Cardiac muscle cell (in vitro differentiated cells and primary cell): ENCODE results near the gene AURKAIP1. TPM values are rescaled to one million over a fixed set of nuclear protein-coding genes. Genes with fewer than 3 reads are reported as not detected.

Experiments
- DNase-seq, 2 donors: peaks; one replicate each; pipeline versions ENCODE4 v3.0.0 to v3.0.0-alpha.2; 2010 to 2017; ENCODE audit warnings: low read depth in 1 of 2, low spot score in 1 of 2
- H3K27ac ChIP-seq: fragments of 200-600 bp; sonication (generic); 2 replicates; pipeline ENCODE4 v1.5.1; 2016
- H3K27me3 ChIP-seq: fragments of 200-600 bp; sonication (generic); 2 replicates; pipeline ENCODE4 v1.6.0; 2016; ENCODE audit warnings: control low read depth
- H3K36me3 ChIP-seq: fragments of 200-600 bp; sonication (generic); 2 replicates; pipeline ENCODE4 v1.5.1; 2016; ENCODE audit warnings: control low read depth
- H3K4me1 ChIP-seq: fragments of 200-600 bp; sonication (generic); 2 replicates; pipeline ENCODE4 v1.8.1; 2017; ENCODE audit warnings: low read depth, mild to moderate bottlenecking, mixed run types
- H3K4me3 ChIP-seq: fragments of 200-600 bp; sonication (generic); 2 replicates; pipeline ENCODE4 v1.5.1; 2016; ENCODE audit warnings: mild to moderate bottlenecking
- H3K9me3 ChIP-seq: fragments of 200-600 bp; sonication (generic); 2 replicates; pipeline ENCODE4 v1.5.1; 2017; ENCODE audit warnings: low read depth, mild to moderate bottlenecking, control low read depth
- polyA plus RNA-seq: library from polyadenylated mRNA; unstranded; fragments of >200 nt; fragmentation: Nextera tagmentation; extraction: Ambion mirVana; gene quantifications from 2 replicates; pipeline ENCODE4 v1.2.1, GENCODE V29; 2016
- total RNA-seq: library from RNA; depleted of rRNA; stranded (reverse); fragments of >200 nt; gene quantifications from 2 replicates; pipeline ENCODE4 v1.2.3, GENCODE V29; 2016
- TF ChIP-seq, protein P1 (sequence below): IDR thresholded peaks from 2 replicates; pipeline ENCODE4 v1.5.1; 2012; ENCODE audit warnings: low read depth, mild to moderate bottlenecking, low read length

AURKAIP1 gene
- total and polyA plus RNA-seq, 2 experiments from 2014 or later: 235 to 305 TPM

DNA sequence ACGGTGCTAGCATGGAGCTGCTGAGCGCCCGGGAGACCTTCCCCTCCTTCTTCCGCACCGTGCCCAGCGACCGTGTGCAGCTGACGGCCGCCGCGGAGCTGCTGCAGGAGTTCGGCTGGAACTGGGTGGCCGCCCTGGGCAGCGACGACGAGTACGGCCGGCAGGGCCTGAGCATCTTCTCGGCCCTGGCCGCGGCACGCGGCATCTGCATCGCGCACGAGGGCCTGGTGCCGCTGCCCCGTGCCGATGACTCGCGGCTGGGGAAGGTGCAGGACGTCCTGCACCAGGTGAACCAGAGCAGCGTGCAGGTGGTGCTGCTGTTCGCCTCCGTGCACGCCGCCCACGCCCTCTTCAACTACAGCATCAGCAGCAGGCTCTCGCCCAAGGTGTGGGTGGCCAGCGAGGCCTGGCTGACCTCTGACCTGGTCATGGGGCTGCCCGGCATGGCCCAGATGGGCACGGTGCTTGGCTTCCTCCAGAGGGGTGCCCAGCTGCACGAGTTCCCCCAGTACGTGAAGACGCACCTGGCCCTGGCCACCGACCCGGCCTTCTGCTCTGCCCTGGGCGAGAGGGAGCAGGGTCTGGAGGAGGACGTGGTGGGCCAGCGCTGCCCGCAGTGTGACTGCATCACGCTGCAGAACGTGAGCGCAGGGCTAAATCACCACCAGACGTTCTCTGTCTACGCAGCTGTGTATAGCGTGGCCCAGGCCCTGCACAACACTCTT, 42.8 kb downstream of the AURKAIP1 start:
- no peaks in the 10 kb centered on the region for H3K27me3 ChIP-seq
- no peak for DNase-seq
- no peaks in the 10 kb centered on the region for H3K9me3 ChIP-seq
- H3K4me3 ChIP-seq: no peak overlapping the region
- no peaks in the 10 kb centered on the region for H3K4me1 ChIP-seq
- TF ChIP-seq, protein P1, sequence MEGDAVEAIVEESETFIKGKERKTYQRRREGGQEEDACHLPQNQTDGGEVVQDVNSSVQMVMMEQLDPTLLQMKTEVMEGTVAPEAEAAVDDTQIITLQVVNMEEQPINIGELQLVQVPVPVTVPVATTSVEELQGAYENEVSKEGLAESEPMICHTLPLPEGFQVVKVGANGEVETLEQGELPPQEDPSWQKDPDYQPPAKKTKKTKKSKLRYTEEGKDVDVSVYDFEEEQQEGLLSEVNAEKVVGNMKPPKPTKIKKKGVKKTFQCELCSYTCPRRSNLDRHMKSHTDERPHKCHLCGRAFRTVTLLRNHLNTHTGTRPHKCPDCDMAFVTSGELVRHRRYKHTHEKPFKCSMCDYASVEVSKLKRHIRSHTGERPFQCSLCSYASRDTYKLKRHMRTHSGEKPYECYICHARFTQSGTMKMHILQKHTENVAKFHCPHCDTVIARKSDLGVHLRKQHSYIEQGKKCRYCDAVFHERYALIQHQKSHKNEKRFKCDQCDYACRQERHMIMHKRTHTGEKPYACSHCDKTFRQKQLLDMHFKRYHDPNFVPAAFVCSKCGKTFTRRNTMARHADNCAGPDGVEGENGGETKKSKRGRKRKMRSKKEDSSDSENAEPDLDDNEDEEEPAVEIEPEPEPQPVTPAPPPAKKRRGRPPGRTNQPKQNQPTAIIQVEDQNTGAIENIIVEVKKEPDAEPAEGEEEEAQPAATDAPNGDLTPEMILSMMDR: no peak
- H3K36me3 ChIP-seq: peaks cover 3% of the 10 kb centered on the region
- no peak overlapping the region for H3K27ac ChIP-seq

DNA sequence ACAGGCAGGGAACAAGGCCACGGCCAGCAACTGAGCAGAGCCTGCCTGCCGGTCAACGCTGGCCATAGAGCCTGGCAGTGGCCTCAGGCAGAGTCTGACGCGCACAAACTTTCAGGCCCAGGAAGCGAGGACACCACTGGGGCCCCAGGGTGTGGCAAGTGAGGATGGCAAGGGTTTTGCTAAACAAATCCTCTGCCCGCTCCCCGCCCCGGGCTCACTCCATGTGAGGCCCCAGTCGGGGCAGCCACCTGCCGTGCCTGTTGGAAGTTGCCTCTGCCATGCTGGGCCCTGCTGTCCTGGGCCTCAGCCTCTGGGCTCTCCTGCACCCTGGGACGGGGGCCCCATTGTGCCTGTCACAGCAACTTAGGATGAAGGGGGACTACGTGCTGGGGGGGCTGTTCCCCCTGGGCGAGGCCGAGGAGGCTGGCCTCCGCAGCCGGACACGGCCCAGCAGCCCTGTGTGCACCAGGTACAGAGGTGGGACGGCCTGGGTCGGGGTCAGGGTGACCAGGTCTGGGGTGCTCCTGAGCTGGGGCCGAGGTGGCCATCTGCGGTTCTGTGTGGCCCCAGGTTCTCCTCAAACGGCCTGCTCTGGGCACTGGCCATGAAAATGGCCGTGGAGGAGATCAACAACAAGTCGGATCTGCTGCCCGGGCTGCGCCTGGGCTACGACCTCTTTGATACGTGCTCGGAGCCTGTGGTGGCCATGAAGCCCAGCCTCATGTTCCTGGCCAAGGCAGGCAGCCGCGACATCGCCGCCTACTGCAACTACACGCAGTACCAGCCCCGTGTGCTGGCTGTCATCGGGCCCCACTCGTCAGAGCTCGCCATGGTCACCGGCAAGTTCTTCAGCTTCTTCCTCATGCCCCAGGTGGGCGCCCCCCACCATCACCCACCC, 43.7 kb downstream of the AURKAIP1 start, which contains the start of gene TAS1R3:
Gene TAS1R3 (plus strand): TSS at position 213 of the 898 bp plus-strand sequence. CDS start 66 bp downstream, at position 279.
- H3K27ac ChIP-seq: no peak within 1 kb of the TSS
- H3K4me1 ChIP-seq: no peaks in the 10 kb centered on the region
- DNase-seq: no peak
- H3K36me3 ChIP-seq: peaks cover 3% of the 10 kb centered on the region
- H3K4me3 ChIP-seq: no peak within 1 kb of the TSS
- TF ChIP-seq, protein P1: no peak
- no peaks in the 10 kb centered on the region for H3K9me3 ChIP-seq
- no peaks in the 10 kb centered on the region for H3K27me3 ChIP-seq

DNA sequence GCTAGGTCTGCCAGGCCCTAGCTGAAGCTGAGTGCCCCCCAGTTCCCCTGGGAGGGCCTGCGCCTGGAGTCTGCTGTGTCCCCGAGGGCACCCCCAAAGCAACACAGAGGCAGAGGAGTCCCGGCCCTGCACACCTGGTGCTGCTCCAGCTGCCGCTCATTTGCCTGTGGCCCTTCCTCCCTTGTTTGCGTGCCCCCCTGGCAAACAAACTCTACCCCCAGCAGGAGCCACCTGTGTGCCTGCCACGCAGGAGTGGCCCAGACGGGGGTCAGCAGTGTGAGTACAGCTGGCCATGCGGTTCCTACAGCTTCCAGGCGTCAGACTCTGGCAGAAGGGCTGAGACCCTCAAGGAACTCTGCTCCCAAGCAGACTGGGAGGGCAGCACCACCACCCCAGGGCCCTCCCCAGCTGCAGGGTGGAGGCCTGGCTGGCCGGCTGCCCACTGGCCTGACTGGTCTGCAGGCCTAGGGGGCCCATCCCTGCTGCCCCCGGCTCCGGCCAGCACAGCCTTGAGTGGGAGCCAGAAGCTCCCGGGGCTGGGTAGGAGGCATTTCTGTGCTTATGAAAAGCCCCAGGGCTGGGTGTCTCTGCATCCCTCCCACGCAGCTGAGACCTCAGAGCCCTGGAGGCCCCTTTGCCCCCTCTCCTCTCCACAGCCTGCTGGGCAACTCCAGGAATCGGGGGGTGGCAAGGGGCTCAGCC, 44.5 kb downstream of the AURKAIP1 start:
- Histone ChIP-seq H3K4me3 (no peak overlapping the region), H3K36me3 (peaks cover 3% of the 10 kb centered on the region), H3K4me1 (peaks cover 3% of the 10 kb centered on the region), H3K27me3 (no peaks in the 10 kb centered on the region), H3K9me3 (no peaks in the 10 kb centered on the region), H3K27ac (no peak overlapping the region)
- TF ChIP-seq, protein P1: no peak
- no peak for DNase-seq

DNA sequence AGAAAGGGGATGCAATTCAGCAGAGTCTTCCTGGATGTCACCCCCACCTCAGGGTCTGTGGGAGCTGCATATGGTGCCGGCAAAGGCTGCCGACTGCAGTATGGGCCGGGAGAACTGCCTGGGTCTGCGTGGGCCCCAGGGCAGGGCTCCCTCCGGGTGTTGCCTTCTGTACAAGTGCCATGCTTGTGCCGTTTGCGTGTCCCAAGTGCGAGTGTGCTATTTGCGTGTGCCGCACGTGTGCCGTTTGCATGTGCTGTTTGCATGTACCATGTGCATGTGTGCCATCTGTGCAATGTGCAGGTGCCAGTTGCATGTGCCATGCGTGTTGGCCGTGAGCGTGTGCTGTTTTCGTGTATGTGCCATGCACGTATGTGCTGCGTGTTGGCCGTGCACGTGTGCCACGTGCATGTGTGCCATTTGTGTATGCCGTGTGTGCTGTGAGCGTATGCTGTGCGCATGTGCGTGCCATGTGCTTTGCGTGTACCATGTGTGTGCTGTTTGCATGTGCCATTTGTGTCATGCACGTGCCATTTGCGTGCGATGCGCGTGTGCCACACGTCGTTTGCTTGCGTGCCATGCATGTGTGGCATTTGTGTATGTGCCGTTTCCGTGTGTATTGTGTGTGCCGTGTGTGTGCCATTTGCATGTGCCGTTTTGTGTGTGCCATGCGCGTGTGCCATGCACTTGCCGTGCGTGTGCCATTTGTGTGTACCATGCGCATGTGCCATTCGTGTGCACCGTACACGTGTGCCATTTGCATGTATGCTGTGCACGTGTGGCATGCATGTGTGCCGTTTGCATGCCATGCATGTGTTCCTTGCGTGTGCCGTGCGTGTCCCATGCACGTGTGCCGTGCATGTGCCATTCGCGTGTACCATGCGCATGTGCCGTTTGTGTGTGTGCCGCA, 45.5 kb downstream of the AURKAIP1 start:
- H3K4me3 ChIP-seq: no peak overlapping the region
- H3K4me1 ChIP-seq: peaks cover 6% of the 10 kb centered on the region
- no peaks in the 10 kb centered on the region for H3K9me3 ChIP-seq
- TF ChIP-seq, protein P1: no peak
- DNase-seq: no peak
- H3K27ac ChIP-seq: no peak overlapping the region
- H3K27me3 ChIP-seq: no peaks in the 10 kb centered on the region
- peaks cover 3% of the 10 kb centered on the region for H3K36me3 ChIP-seq
